ENCODE data around the gene CD96.
"Not testable (repeated sequence)": the region's sequence is repeated elsewhere in the genome, so short reads cannot be mapped to it uniquely, and the experiment has no call there.

Gene CD96, protein sequence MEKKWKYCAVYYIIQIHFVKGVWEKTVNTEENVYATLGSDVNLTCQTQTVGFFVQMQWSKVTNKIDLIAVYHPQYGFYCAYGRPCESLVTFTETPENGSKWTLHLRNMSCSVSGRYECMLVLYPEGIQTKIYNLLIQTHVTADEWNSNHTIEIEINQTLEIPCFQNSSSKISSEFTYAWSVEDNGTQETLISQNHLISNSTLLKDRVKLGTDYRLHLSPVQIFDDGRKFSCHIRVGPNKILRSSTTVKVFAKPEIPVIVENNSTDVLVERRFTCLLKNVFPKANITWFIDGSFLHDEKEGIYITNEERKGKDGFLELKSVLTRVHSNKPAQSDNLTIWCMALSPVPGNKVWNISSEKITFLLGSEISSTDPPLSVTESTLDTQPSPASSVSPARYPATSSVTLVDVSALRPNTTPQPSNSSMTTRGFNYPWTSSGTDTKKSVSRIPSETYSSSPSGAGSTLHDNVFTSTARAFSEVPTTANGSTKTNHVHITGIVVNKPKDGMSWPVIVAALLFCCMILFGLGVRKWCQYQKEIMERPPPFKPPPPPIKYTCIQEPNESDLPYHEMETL

DNA sequence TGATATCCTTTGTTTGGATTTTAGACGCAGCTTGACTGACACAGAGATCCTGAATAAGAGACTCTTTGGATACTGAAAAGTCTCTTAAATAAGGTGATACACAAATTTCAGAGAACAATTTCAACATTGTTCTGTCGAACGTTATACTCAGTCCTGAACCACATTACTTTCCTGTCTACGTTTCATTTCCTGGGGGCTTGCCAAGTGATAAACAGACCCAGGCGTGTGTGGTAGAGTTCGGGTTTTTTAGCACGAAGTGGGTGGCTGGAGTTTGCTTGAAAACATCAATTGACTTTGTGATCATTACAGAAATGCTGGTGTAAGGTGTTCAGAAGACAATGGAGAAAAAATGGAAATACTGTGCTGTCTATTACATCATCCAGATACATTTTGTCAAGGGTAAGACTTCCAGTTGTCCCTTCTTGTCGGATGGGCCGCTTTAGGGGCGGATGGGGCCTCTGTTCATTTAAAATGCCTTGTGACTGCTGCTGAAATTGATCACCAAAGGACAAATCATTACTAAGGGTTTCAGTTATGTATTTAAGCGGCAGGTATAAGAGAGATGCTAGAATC lies at the start of gene CD96:
Gene CD96 (plus strand): TSS at position 287 of the 573 bp plus-strand sequence. CDS start 52 bp downstream, at position 339.
- no peak for DNase-seq (ENCODE audit: insufficient read length, low spot score)
- FAIRE-seq, result no peak

DNA sequence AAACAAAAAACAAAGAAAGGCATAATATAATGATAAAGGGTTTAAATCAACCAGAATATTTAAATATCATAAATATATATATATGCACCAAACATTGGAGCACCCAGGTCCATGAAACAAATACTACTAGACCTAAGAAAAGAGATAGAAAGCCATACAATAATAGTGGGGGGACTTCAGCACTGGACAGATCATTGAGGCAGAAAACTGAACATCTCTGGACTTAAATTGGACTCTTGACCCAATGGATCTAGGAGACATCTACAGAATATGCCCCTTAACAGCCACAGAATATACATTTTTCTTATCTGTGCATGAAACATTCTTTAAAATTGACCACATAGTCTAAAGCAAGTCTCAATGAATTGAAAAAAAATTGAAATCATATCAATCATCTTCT lies 48.7 kb upstream of the CD96 start:
- DNase-seq (ENCODE audit: insufficient read length, low spot score) (no peak), FAIRE-seq (no peak)

DNA sequence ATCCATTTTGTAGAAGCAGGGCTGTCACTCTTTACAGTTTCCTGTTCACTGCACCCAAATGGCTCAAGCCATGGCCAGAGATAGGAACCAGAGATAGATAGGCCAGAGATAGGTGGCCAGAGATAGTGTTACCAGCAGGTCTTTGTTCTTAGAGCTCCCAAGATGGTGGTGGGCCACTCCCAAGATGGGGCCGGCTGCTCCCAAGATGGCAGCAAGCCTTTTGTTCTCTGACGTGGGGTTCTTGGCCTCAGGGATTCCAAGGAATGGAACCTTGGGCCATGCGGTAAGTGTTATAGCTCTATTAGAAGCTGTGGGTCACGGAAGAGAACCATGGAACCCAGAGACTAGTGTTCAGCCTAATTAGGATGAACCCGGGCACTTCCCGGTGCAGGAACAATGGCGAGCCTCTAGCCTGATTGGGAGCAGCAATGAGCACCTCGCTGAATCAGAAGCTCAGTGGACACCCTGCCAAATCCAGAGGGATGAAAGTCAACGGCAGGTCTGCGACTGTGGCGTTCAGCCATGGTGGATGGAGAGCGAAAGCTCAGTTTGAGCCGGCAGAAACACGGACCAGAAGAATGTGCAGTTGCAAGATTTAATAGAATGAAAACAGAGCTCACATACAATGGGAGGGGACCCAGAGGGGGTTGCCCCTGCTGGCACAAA lies 45.0 kb upstream of the CD96 start:
- DNase-seq (ENCODE audit: insufficient read length, low spot score), result no peak
- FAIRE-seq, result no peak

DNA sequence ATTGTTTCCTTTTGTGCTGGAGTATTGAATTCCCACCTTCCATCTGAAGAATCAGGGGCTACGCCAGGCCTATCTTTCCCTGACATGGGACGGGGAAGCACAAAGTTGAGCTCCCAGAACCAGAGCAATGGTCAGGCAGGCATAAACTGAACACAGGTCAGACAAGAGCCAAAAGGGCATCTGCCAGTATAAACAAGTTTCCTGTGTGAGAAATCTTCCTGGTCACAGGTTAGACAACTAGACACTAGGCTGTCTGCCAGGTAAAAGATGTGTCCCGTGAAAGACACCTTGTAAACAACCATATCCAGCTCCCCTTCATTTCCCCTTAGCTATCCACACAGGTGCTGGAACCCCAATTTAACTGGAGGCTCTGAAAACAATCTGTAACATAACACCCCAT lies 44.0 kb upstream of the CD96 start:
- FAIRE-seq, result no peak
- DNase-seq (ENCODE audit: insufficient read length, low spot score), result no peak

DNA sequence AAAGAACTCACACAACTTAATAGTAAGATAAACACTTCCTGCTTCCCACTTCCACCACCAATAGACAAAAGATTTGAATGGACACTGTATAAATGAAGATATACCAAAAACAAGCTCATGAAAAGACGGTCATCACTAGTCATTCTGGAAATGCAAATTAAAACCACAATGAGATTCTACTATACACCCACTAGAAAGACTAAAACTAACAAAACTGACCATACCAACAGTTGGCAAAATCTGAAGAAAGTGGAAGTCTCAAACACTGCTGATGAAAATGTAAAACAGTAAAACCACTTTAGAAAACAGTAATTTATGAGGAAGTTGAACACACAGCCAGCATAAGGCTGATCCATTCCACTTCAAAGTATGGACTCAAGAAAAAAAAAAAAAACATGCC lies 35.6 kb upstream of the CD96 start:
- FAIRE-seq, result no peak
- DNase-seq (ENCODE audit: insufficient read length, low spot score), result no peak

DNA sequence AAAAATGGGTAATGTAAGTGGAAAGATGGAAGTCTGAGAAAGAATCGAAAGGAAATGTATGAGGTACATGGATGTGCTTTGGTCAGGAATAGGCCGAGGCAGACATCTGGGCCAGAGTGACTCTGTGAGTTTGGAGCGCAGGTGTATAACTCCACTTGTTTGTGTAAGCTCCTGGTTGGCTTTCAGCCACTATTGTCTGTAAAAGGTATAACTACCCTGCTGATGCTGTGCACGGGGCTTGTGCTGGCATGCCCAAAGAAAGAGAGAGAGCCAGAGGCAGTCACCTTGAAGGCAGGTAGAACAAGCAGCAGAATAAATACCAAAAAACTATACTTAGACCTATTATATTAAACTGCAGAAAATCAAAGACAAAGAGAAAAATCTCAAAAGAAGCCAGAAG lies 32.7 kb upstream of the CD96 start:
- DNase-seq (ENCODE audit: insufficient read length, low spot score) (no peak), FAIRE-seq (no peak)

DNA sequence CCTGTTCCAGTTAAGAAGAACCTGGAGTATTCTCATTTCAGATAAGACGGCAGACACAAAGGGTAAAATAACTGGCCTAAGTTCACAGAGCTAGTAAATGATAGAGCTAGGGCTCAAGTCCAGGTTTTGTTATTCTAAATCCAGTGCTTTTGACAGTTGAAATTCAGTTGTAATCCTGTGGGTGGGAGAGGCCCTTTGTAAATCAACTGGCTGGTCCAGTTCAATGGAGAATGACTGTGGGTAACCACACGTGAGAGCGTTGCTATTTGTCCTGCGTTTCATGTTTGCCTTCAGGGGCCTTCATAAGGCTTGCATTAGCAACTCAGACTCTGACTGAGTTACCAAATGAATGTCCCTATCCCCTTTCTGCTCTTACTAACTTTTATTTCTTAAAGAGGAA lies 24.2 kb upstream of the CD96 start:
- DNase-seq (ENCODE audit: insufficient read length, low spot score), result no peak
- FAIRE-seq, result no peak

DNA sequence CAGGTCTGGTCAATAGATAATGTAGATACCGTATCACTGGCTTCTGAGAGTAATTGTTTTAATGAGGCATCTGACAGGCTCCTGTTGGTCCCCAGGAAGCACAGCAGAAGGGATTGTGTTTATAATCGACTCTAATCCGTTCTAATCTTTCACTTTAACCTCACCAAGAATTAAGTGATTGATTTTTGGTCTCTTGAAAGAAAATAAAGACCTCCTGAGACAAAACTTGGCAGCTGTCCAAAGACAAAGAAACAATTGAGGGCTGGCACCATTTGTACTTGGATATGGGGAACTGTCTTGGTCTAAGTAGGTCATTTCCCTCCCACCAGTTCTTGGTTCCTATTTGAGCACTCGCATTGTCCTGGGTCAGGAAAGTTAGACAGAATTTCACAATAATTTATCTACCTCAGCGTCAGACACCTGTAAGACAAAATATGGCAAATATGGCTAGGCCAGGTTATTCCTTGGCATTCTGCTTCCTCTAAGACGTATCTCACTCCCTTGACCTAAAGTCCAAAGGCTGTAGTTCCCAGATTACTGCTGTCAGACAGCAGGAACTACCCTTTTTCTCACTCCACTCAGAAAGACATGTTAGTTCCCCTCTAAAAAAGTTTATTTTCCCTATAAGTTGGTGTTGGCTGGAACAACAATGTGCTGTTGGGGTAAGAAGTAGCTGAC lies 22.7 kb upstream of the CD96 start:
- FAIRE-seq (no peak), DNase-seq (ENCODE audit: insufficient read length, low spot score) (no peak)

DNA sequence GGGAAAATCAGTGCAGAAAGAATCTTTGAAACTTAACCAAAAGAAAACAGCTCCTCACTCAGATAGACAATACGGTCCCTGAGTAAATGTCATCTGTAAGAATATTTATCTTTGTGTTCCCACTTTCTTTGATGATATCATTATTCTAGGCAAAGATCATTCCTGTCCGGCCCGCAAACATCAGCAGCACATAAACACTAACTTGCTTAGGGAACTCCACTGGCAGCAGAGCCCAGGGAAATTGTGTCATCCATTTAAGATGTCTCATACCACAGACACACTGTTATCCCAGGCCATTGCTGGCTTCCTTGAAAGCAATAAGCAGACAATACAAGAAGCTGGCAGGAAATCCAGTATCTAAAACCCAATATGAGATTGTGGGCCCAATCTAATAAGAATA lies 20.1 kb upstream of the CD96 start:
- no peak for FAIRE-seq
- DNase-seq (ENCODE audit: insufficient read length, low spot score), result no peak

DNA sequence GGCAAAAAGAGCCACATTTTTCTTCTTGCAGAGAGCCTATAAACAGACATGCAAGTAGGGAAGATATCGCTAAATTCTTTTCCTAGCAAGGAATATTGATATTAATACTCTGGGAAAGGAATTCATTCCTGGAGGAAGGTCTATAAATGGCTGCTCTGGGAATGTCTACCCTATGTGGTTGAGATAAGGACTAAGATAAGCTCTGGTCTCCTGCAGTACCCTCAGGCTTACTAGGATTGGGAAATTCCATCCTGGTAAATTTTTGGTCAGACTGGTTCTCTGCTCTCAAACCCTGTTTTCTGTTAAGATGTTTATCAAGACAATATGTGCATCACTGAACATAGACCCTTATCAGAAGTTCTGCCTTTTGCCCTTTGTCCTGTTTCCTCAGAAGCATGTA lies 17.5 kb upstream of the CD96 start:
- not testable (repeated sequence) for DNase-seq (ENCODE audit: insufficient read length, low spot score); FAIRE-seq

DNA sequence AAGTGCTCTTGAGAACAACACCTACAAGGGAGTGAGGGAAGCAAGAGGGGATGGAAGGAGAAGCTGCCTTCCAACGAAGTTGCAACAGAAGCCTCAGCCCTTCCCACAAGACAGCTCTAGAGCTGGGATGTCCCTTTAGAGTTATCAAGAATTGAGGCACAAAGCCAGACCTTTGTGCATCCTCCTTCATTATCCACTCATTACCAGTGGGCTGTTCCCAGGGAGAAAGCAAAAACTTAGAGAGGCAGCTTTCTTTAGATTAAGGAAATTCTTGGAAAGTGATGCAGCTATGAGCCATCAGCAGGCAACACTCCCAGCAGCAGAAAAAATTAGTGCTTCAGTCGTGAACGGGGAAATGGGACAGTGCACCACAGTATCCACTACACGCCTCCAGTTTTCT lies 10.6 kb upstream of the CD96 start:
- no peak for FAIRE-seq
- no peak for DNase-seq (ENCODE audit: insufficient read length, low spot score)

DNA sequence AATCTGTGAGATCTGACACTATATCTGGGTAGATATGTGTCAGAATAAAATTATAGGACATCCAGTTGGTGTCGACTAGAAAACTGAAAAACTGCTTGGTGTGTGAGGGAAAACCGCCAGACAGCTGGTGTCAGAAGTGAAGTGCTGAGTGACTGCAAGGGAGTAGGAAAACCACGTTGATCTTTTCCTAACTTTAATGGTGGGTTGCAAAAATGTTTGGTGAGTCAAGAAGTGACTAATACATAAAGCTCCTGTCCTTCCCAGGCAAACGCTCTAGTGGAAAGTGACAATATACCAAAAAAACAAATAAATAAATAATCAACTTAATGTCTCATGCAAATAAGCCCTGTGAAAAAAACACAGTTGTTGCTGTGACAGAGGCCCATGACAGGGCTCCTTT lies 7.3 kb upstream of the CD96 start:
- DNase-seq (ENCODE audit: insufficient read length, low spot score) (peak; percentile 27), FAIRE-seq (no peak)

DNA sequence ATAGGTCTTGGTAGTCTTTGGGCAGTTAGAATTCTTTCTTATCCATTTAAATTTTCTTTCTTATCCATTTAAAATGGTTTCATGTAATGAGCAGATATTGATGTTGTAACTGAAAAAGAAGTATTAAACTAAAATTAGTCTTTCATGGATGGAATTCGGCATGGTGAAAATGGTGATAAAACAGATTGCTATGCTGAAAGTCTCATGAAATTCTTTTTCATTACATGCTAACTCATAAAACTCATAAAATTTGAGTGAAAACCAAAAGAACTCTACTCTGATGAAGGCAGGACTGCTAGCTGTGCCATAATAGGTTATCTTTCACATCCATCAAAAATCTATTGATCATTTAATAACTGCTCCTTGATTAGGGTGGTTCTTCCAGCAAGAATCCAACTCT lies 3.9 kb upstream of the CD96 start:
- no peak for FAIRE-seq
- no peak for DNase-seq (ENCODE audit: insufficient read length, low spot score)

DNA sequence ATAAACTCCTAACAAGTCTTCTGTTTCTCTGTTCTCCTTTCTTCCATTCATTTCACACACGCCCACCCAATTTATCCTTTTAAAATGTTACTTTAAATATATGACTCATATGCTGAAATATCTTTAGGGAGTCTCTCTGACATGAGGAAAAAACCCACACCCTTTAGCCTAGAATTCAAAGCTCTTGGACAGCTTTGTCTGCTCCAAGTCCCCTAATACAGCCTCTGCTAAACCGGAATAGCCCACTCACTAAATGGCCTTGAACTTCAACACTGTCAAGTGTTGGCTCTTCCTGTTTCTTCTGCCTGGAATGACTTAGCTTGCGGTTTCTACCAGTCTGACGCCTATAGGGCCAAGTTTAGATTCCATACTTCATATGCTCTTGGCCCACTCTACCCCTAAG lies 3.3 kb upstream of the CD96 start:
- peak; percentile 31 for DNase-seq (ENCODE audit: insufficient read length, low spot score)
- no peak for FAIRE-seq

DNA sequence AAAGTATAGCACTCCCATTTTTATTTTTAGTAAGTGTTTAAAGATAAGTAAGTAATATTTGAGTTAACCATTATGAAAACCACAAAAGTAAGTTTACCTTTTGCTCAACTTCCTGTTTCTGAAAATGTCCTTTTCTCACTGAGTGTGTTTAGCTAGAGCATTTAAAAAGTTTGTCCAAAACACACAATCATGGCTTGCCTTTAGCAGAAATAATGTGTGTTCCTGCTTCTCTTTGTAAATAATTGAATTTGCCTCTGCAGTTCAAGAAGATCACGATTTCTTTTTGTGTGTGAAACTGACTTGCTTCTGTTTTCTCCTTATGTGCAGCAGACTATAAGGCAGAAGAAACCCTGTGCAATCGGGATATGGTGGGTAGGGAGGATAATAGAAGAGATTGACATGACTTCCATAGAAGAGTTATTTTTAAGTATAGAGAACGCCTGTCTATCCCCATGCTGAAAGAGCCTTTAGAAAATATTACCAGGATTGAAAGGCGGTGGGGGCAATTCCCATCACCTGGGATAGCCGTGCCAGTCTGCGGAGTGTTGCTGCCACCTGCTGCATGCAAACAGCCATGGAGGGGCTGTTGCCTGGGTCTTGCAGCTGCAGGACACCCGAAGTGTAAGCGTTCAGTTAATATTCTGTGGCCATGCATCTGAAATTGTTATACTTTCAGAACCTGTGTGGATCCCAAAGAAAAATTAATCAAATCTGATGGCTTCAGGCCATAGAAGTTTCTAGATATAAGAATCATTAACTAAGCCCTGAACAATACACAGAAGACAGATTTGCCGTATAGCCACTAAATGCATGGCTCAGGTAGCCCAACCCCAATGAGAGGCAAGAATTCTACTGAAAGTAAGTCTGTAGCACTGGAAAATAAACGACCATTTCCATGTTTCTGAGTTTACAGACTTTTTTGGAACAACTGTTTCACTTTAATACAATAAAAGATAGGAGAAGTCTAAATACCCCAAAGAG lies 2.4 kb upstream of the CD96 start:
- DNase-seq (ENCODE audit: insufficient read length, low spot score), result peak; percentile 54
- peak; percentile 68 for FAIRE-seq

DNA sequence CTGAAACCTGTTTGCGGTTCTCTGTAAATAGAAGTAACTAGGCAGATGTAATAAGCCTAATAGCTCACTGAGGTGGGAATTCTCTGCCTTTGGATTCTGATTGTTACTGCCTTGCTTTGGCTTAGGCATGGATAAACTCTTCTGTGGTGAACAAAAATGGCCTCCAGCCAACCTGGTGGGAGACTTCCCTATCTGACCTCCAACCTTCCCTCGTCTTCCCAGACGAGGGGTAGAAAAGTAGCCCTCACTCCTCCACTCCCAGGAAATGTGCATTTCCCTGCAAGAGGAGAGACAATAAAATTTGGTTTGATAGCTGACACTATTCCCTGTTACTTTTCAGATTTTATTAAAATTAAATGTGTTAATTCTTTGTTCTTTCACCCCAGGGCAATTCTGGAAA lies 606 bp upstream of the CD96 start:
- FAIRE-seq, result no peak

DNA sequence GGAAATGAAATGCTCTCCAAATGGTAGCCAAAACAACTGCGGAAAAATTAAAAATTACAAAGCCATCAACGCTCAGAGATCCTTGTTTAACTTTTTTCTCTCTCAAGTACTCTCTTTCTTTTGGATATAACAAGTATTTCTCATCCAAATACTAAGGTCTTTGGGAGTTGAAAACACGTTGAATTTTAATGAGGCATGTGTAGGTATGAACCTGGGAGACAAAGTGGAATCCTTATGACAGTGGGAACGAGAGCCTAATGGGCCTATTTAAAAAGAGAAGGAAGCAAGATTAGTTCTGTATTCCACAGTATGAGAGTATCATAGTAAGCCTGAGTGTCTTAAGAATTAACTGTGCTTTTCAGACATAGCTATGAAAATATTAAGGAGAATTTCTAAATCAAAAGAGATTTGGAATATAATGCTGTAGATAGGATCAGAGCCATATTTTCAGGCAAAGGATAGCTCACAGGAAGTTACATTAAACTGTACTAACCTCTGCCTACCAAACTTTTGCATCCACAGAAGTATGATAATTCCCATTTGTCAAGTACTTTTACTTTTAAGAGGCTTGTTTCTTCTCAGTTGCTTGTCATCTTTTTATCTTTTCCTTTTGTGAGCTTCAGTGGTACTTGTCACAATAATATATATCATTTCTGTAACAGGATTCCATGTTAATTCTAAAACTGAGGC lies 759 bp downstream of the CD96 start:
- no peak for DNase-seq (ENCODE audit: insufficient read length, low spot score)
- FAIRE-seq, result no peak

More for the DNA sequence above, 606 bp upstream of the CD96 start:
- DNase-seq (ENCODE audit: insufficient read length, low spot score), result no peak

DNA sequence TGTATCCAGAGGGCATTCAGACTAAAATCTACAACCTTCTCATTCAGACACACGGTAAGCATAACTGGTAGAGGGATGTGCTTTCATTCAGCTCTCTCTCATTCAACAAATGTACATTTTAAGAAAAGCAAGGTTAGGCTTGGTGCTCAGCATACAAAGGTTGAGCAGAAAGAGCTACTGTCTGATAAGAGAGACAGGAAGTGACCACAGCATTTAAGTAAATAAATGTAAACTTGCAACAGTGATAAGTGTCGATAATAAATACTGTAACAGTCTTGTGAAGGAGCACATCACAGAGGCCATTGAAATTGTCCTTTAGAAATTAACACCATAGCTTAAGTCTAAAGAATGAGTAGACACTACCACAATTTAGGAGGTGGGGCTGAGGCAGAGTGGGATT lies 3.4 kb downstream of the CD96 start:
- no peak for FAIRE-seq
- no peak for DNase-seq (ENCODE audit: insufficient read length, low spot score)

DNA sequence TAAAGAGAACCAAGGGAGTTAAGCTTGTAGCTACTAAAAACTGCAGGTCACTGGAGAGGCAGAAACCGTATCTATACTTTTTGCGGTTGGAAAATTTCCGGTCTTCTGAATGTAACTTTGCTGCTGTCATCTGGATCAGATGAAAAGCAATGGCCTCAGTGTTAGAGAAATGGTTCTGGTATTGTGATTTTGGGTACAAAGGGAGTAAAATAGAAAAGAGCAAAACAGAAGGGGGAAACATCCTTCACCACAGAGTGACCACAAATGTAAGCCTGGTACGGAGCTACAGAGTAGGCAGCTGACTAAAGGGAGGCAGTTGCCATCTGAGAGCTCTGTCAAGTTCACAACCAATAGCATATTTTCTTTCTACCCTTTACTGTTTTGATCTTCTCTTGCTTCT lies 5.6 kb downstream of the CD96 start:
- FAIRE-seq, result no peak
- DNase-seq (ENCODE audit: insufficient read length, low spot score), result no peak
